GM19193 (cell line): Measurements from ENCODE around the gene ITGA3.

Experiments
- POLR2A ChIP-seq: IDR thresholded peaks from 4 replicates; pipeline ENCODE4 v1.6.1; 2011; ENCODE audit not compliant: insufficient read depth, insufficient read length; ENCODE audit errors: extremely low read depth

The ITGA3 gene

GRCh38 chr17:50100921-50101345, 45.0 kb downstream of the ITGA3 start:
- no peak for TF ChIP-seq POLR2A

- TF ChIP-seq POLR2A, result no peak
Observed at GRCh38 chr17:50101346-50102163, 45.6 kb downstream of the ITGA3 start.

- TF ChIP-seq POLR2A, result no peak
Observed at GRCh38 chr17:50102164-50102991, 46.5 kb downstream of the ITGA3 start.

DNA sequence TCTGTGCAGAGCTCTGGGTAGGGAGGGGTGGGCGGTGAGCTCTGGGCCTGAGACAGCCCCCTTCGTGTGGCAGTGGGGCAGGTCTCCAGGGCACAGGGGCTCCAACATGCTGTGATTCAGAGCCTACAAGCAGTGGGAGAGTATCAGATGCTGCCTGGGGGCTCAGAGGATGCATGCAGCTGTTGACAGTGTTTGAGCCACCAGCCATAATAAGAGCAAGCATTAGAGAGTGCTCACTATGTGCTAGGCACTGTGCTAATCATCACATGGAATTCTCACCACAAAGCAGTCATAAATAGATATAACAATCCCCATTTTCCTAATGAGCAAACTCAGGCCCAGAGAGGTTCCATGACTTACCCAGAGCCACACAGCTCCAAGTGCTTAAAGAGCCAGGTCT, 47.3 kb downstream of the ITGA3 start:
- TF ChIP-seq POLR2A, result no peak

DNA sequence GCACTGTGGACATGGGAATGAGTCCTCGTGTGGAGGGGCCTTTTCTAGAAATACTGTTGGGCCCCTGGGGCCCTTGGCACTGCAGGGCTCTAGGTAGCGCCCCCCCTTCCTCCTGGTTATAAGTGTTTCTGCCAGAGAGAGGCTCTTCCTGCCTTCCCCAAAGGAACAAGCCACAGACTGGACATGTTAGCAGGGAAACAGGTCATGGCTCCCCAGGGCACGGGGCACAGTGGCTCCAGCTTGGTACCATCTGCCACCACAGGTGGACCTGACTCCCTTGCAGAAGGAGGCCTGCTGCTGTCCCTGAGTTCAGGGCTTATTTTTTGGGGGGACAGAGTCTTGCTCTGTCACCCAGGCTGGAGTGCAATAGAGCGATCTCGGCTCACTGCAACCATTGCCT, 48.0 kb downstream of the ITGA3 start:
- TF ChIP-seq POLR2A, result no peak

DNA sequence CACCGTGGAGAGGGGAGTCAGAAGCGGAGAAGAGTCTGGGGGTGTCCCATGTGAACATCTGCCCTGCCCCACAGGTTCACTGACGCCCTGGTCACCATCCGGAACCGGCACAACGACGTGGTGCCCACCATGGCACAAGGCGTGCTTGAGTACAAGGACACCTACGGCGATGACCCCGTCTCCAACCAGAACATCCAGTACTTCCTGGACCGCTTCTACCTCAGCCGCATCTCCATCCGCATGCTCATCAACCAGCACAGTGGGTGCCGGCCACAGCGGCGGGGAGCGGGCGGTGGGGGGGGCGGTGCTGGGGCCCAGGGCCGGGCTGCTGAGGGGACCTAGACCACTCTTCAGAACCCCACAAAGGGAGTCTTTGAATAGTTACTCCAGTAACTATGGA, 49.9 kb downstream of the ITGA3 start:
- TF ChIP-seq POLR2A, result no peak

DNA sequence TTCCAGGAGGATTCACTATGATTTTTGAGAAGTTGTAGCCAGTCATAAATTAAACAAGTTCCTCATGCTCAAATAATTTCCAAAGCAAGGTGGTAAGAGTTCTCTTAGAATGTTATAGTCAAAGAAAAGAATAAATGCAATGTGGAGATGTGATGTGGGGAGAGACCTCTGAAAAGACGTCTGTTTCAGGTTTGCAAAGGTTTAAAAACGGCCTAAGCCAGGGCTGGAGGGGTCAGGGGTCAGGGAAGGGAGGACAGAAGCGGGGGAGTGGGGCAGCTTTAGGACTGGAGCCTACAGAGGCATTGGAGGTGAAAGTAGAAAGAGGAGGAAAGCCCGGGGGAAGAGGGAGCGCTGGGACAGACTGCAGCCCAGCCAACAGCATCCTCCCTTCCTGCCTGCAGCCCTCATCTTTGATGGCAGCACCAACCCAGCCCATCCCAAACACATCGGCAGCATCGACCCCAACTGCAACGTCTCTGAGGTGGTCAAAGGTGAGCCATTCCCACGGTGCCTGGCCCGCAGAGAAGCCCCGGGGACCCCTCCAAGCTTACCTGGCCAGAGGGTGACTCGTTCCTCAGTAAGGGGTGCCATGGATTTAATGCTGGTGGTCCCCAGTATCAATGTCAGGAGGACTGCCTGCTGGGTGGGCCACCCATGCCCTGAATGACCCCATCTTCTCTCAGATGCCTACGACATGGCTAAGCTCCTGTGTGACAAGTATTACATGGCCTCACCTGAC, 50.7 kb downstream of the ITGA3 start:
- TF ChIP-seq POLR2A, result no peak

DNA sequence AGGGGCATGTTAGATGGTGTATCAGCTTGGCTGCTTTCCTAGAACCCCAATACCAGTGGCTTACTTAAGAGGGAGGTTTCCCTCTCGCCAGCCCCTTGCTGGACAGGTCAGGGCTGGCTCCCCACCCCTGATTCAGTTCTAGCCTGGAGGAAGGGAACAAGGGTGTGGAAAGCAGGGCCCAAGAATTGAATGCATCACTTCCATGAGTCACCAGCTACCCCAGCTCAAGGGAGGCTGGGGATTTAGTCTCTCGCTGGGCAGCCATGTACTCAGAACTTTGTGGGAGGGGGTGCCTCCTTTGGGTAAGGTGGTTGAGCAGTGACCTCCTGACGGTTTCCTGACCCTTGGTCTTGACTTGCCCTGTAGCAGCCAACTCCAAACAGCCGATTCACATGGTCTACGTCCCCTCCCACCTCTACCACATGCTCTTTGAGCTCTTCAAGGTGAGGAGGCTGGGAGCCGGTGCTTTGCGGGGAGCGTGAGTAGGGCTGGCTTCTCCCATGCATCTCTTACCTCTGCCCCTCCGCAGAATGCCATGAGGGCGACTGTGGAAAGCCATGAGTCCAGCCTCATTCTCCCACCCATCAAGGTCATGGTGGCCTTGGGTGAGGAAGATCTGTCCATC, 52.0 kb downstream of the ITGA3 start:
- TF ChIP-seq POLR2A, result no peak

DNA sequence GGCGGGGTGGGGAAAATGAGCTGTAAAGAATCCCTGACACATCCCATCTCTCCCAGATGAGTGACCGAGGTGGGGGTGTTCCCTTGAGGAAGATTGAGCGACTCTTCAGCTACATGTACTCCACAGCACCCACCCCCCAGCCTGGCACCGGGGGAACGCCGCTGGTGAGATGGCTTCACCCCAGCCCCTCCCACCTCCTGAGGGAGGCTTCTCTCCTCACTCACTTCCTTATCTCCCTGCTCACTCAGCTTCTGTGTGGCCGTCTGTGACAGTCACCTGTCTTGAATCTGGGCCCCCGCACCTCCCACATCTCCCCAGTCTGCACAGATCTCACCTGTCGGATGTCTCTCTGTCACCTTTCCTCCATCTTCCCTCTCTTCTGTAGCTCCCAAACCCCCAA, 52.6 kb downstream of the ITGA3 start:
- TF ChIP-seq POLR2A, result no peak

GRCh38 chr17:50109207-50109606, 53.3 kb downstream of the ITGA3 start:
- TF ChIP-seq POLR2A, result no peak

GRCh38 chr17:50109785-50110184, 53.9 kb downstream of the ITGA3 start:
- TF ChIP-seq POLR2A, result no peak

DNA sequence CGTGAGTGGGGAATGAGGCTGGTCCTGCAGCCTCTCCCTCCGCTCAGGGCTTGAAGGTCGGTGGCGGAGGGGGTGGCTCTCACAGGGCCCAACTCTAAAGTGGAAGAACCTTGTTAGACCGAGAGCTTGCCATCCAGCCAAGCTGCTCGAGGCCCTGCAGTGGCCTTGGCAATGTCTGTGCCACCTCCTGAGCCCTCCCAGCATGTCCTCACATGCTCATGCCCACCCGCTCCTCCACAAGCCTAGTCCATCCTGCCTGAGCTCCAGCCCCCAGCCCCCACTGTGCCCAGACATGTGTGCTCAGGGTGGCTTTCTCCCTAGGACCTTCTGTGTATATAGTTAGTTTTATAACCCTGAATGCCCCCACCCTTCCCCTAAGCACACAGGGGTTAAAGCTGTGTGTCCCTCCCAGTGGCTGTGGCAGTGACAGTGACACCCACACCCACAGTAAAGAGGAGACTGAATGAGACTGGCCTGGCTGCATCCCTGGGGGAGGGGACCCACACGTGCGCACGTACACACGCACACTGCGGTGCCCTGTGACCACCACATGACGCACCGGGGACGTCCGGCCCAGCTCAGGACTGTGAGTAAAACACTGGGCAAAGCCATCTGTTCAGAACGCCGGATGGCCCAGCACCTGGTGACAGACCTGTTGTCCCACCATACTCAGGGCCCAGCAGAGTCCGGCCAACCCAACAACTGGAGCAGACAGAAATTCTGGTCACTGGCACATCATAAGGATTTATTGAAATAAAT, 54.9 kb downstream of the ITGA3 start:
- TF ChIP-seq POLR2A, result no peak

DNA sequence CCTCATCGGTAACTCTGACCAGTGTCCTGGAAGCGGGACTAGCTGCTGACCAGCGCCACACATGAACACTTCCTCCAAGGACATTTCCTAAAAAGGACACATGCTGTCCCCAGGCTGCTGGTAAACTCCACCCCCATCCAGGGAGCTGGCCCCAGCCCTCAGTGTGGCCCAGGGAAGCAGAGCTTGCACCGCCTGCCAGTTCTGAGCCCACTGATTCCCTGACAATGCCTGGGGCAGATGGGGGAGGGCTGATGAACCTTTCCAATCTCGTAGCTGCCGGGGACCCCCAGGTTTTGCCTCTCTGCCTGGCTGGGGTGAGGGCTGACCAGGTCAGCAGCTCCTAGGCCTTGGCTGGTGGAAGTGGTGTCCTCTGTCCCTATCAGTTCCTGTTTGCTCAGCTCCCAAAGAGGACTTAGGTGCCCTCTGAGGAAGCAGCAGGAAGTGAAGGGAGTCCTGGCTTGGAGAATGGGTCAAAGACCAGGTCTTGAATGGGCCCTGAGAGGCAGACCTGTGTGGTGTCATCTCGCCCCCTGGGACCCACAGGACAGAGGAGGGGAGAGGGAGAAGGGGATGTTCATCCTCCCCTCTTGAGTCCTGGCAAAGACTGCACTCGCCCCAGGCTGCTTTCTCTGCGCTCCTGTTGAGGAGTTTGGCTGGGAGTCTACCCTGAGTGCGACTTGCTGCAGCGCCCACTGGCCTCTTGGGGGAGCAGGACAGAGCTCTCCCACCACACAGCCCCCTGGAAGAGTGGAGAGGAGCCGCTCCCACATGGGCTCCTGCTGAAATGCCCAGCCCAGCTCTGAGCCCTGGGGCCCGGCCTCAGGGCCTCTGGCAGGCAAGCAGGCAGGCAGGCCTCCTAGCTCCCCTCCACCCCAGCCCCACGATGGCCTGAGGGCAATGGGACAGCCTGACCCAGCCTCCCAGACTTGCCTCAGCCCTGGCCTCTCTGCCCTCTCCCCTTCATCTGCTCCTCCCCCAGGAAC, 56.1 kb downstream of the ITGA3 start:
- no peak for TF ChIP-seq POLR2A
